ENCODE measurements around the gene SCRN1. TPM values are rescaled to one million over a fixed set of nuclear protein-coding genes. Genes with fewer than 3 reads are reported as not detected.

The SCRN1 gene
- total RNA-seq, 1 experiment from 2014 or later: 116 TPM

DNA sequence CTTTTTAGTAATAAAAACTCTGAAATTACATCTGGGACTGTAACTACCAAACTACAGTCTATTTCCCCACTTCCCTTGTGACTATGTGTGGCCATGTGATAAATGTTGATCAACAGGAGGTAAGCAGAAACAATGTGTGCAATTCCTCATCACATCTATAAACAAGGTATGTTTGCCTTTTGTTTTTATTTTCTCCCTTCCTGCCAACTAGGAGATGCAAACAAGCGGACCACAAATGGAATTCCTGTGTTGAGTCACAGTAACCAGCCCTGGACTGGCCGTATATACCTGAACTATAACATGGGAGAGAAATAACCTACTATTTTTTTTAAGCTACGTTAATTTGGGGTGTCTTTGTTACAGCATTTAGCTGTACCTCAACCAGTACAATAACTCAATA lies 52.5 kb downstream of the SCRN1 start:
- no peak for DNase-seq
- intact Hi-C loops (cut with micrococcal nuclease; ENCODE audit: unreplicated experiment): no loop called here
- H3K36me3 Mint-ChIP-seq (ENCODE audit: insufficient read depth, unreplicated experiment): peaks cover 31% of the 10 kb centered on the region
- peaks cover 11% of the 10 kb centered on the region for H3K4me1 Mint-ChIP-seq (ENCODE audit: low read depth, unreplicated experiment)
- no peaks in the 10 kb centered on the region for H3K27me3 Mint-ChIP-seq (ENCODE audit: unreplicated experiment)
- H3K27ac Mint-ChIP-seq (ENCODE audit: unreplicated experiment): no peak overlapping the region
- CTCF ChIA-PET: no interaction called here
- TF ChIP-seq, protein P1, sequence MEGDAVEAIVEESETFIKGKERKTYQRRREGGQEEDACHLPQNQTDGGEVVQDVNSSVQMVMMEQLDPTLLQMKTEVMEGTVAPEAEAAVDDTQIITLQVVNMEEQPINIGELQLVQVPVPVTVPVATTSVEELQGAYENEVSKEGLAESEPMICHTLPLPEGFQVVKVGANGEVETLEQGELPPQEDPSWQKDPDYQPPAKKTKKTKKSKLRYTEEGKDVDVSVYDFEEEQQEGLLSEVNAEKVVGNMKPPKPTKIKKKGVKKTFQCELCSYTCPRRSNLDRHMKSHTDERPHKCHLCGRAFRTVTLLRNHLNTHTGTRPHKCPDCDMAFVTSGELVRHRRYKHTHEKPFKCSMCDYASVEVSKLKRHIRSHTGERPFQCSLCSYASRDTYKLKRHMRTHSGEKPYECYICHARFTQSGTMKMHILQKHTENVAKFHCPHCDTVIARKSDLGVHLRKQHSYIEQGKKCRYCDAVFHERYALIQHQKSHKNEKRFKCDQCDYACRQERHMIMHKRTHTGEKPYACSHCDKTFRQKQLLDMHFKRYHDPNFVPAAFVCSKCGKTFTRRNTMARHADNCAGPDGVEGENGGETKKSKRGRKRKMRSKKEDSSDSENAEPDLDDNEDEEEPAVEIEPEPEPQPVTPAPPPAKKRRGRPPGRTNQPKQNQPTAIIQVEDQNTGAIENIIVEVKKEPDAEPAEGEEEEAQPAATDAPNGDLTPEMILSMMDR (IDR thresholded peaks at IDR 0.05; ENCODE audit: unreplicated experiment): no peak
- no peak overlapping the region for H3K4me3 Mint-ChIP-seq (ENCODE audit: low read depth, unreplicated experiment)
- no TSS peak for BruUV-seq (replicated peaks)
- H3K9me3 Mint-ChIP-seq (ENCODE audit: low read depth, unreplicated experiment): no peaks in the 10 kb centered on the region

DNA sequence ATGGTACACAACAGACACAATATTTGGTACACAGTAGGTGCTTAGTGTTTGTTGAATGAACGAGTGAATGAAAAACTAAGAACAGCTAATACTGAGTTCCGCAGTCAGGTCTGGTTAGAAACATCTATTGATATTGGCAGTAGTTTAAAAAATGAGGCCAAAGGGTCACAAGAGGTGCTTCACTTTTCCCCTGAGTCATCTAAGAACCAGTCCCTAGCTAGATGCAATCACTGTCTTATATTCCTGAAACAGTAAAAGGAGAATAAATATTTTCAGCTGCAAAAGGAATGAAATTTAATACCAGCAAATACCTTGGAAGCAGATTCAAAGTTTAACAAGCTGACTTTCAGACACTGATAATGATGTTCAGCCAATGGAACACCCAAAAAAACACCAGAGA lies 54.5 kb downstream of the SCRN1 start:
- CTCF ChIA-PET: interaction anchor here (0.6 to 0.8 kb wide), 2 partner anchors 47 to 327 kb away, joined by 3 to 4 read pairs; no protein-coding TSS in a partner anchor
- Mint-ChIP-seq H3K27me3 (ENCODE audit: unreplicated experiment) (no peaks in the 10 kb centered on the region), H3K9me3 (ENCODE audit: low read depth, unreplicated experiment) (no peaks in the 10 kb centered on the region), H3K4me1 (ENCODE audit: low read depth, unreplicated experiment) (peaks cover 17% of the 10 kb centered on the region), H3K36me3 (ENCODE audit: insufficient read depth, unreplicated experiment) (peaks cover 44% of the 10 kb centered on the region), H3K4me3 (ENCODE audit: low read depth, unreplicated experiment) (no peak overlapping the region), H3K27ac (ENCODE audit: unreplicated experiment) (no peak overlapping the region)
- no peak for DNase-seq
- TF ChIP-seq, protein P1 (IDR thresholded peaks at IDR 0.05; ENCODE audit: unreplicated experiment): no peak
- BruUV-seq (replicated peaks): no TSS peak
- intact Hi-C loops (cut with micrococcal nuclease; ENCODE audit: unreplicated experiment): no loop called here

DNA sequence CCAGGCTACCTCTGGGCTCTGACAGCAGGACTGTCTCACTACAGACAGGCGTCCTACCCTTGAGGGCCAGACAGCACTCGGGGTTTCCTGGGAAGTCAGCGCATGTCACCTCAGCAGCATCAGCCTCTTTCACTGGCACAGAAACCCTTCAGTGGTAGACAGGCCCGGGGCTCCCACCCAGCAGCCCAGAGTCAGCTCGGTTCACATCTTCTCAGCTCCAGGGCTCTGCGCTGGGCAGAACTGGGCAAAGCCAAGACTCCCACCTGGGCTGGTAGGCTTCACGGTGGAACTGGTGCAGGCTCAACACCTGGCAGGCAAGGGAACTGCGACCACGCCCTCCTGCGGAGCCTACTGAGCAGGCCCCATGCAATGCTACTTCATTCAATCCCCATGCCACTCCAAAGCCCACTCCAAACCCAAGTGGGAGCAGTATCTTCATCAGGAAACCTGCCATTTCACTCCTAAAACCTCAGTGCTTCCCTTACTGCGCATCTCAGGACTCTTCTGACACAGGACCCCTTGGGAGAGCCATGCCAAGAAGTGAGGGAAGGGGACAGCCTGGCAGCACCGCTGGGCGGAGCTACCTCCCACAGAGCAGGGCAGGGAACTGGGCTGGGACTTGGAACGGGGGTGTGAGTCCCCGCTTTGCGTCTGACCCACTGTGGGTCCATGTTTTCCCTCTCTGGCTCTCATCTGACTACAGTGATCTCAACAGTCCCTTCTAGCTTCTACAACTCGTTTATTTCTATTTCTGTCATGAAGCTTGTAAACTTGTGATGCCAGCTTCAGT lies 60.4 kb downstream of the SCRN1 start:
- CTCF ChIA-PET: interaction anchor here (1.2 kb wide), 1 partner anchor 8 kb away, joined by 4 read pairs; no protein-coding TSS in a partner anchor

DNA sequence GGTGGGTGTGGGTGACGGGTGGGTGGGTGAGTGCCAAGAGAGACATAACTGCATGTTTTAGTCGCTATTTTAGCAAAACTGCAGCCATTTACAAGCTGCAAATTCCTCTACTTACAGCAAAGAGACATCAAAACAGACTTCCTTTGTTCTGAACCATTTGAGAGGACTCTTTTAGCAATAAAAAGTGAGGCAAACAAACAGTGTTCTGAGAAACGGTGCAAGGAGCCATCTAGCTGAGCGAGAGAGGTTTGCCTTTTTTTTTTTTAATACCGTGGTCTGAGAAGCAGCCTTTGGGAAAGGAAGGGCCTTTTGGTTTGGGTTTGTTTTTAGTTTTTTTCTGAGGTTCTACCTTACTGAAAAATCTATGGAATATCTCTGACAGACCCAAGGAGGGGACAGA lies 62.9 kb downstream of the SCRN1 start:
- DNase-seq: no peak
- BruUV-seq (replicated peaks): no TSS peak
- peaks cover 28% of the 10 kb centered on the region for H3K36me3 Mint-ChIP-seq (ENCODE audit: insufficient read depth, unreplicated experiment)
- no peaks in the 10 kb centered on the region for H3K27me3 Mint-ChIP-seq (ENCODE audit: unreplicated experiment)
- CTCF ChIA-PET: no interaction called here
- TF ChIP-seq, protein P1 (IDR thresholded peaks at IDR 0.05; ENCODE audit: unreplicated experiment): no peak
- H3K9me3 Mint-ChIP-seq (ENCODE audit: low read depth, unreplicated experiment): no peaks in the 10 kb centered on the region
- intact Hi-C loops (cut with micrococcal nuclease; ENCODE audit: unreplicated experiment): no loop called here
- H3K27ac Mint-ChIP-seq (ENCODE audit: unreplicated experiment): no peak overlapping the region
- no peak overlapping the region for H3K4me3 Mint-ChIP-seq (ENCODE audit: low read depth, unreplicated experiment)
- peaks cover 2% of the 10 kb centered on the region for H3K4me1 Mint-ChIP-seq (ENCODE audit: low read depth, unreplicated experiment)

More for the DNA sequence above, 60.4 kb downstream of the SCRN1 start:
- no peak for DNase-seq
- Mint-ChIP-seq H3K4me1 (ENCODE audit: low read depth, unreplicated experiment) (peaks cover 17% of the 10 kb centered on the region), H3K36me3 (ENCODE audit: insufficient read depth, unreplicated experiment) (peaks cover 40% of the 10 kb centered on the region), H3K9me3 (ENCODE audit: low read depth, unreplicated experiment) (no peaks in the 10 kb centered on the region), H3K27me3 (ENCODE audit: unreplicated experiment) (no peaks in the 10 kb centered on the region), H3K4me3 (ENCODE audit: low read depth, unreplicated experiment) (no peak overlapping the region), H3K27ac (ENCODE audit: unreplicated experiment) (no peak overlapping the region)
- no TSS peak for BruUV-seq (replicated peaks)
- TF ChIP-seq, protein P1 (IDR thresholded peaks at IDR 0.05; ENCODE audit: unreplicated experiment): no peak
- intact Hi-C loops (cut with micrococcal nuclease; ENCODE audit: unreplicated experiment): no loop called here
